Measurements from ENCODE around the gene TRIO.

Gene TRIO

GRCh38 chr5:14277385-14278320, 134.5 kb downstream of the TRIO start:
- Histone ChIP-seq H3K27me3 (ENCODE audit: control insufficient read depth, insufficient read depth, low read length) (no peaks in the 10 kb centered on the region), H3K4me1 (no peaks in the 10 kb centered on the region), H3K4me2 (ENCODE audit: low read length) (no peak overlapping the region), H3K27ac (no peak overlapping the region), H3K4me3 (ENCODE audit: low read depth, low read length) (no peak overlapping the region), H3K36me3 (ENCODE audit: control insufficient read depth, insufficient read depth, low read length) (no peaks in the 10 kb centered on the region), H3K79me2 (peaks cover 17% of the 10 kb centered on the region), H2AFZ (no peak overlapping the region), H3K9ac (no peak overlapping the region), H3K9me3 (ENCODE audit: control insufficient read depth, low read length) (no peaks in the 10 kb centered on the region)
- TF ChIP-seq CTCF (IDR thresholded peaks at IDR 0.05), result no peak

- Histone ChIP-seq H3K9me3 (ENCODE audit: control insufficient read depth, low read length) (no peaks in the 10 kb centered on the region), H3K9ac (no peak overlapping the region), H3K27ac (no peak overlapping the region), H3K79me2 (peaks cover 17% of the 10 kb centered on the region), H2AFZ (no peak overlapping the region), H3K4me2 (ENCODE audit: low read length) (no peak overlapping the region), H3K4me1 (peaks cover 5% of the 10 kb centered on the region), H3K4me3 (ENCODE audit: low read depth, low read length) (no peak overlapping the region), H3K36me3 (ENCODE audit: control insufficient read depth, insufficient read depth, low read length) (no peaks in the 10 kb centered on the region), H3K27me3 (ENCODE audit: control insufficient read depth, insufficient read depth, low read length) (no peaks in the 10 kb centered on the region)
- TF ChIP-seq CTCF (IDR thresholded peaks at IDR 0.05), result no peak
Observed at GRCh38 chr5:14280294-14280854, 137.2 kb downstream of the TRIO start.

- Histone ChIP-seq H2AFZ (no peak overlapping the region), H3K4me1 (peaks cover 5% of the 10 kb centered on the region), H3K4me3 (ENCODE audit: low read depth, low read length) (no peak overlapping the region), H3K79me2 (peaks cover 12% of the 10 kb centered on the region), H3K9ac (no peak overlapping the region), H3K9me3 (ENCODE audit: control insufficient read depth, low read length) (no peaks in the 10 kb centered on the region), H3K4me2 (ENCODE audit: low read length) (no peak overlapping the region), H3K27me3 (ENCODE audit: control insufficient read depth, insufficient read depth, low read length) (no peaks in the 10 kb centered on the region), H3K27ac (no peak overlapping the region), H3K36me3 (ENCODE audit: control insufficient read depth, insufficient read depth, low read length) (no peaks in the 10 kb centered on the region)
- no peak for TF ChIP-seq CTCF (IDR thresholded peaks at IDR 0.05)
Observed at GRCh38 chr5:14281746-14282181, 138.6 kb downstream of the TRIO start.

- Histone ChIP-seq H3K9ac (no peak overlapping the region), H3K36me3 (ENCODE audit: control insufficient read depth, insufficient read depth, low read length) (no peaks in the 10 kb centered on the region), H2AFZ (no peak overlapping the region), H3K4me1 (peaks cover 5% of the 10 kb centered on the region), H3K79me2 (peaks cover 9% of the 10 kb centered on the region), H3K4me2 (ENCODE audit: low read length) (no peak overlapping the region), H3K27me3 (ENCODE audit: control insufficient read depth, insufficient read depth, low read length) (no peaks in the 10 kb centered on the region), H3K4me3 (ENCODE audit: low read depth, low read length) (no peak overlapping the region), H3K27ac (no peak overlapping the region), H3K9me3 (ENCODE audit: control insufficient read depth, low read length) (no peaks in the 10 kb centered on the region)
- no peak for TF ChIP-seq CTCF (IDR thresholded peaks at IDR 0.05)
Observed at GRCh38 chr5:14283139-14283538, 140.0 kb downstream of the TRIO start.
